Measurements from ENCODE around the gene GOLGA2.

Gene GOLGA2, protein sequence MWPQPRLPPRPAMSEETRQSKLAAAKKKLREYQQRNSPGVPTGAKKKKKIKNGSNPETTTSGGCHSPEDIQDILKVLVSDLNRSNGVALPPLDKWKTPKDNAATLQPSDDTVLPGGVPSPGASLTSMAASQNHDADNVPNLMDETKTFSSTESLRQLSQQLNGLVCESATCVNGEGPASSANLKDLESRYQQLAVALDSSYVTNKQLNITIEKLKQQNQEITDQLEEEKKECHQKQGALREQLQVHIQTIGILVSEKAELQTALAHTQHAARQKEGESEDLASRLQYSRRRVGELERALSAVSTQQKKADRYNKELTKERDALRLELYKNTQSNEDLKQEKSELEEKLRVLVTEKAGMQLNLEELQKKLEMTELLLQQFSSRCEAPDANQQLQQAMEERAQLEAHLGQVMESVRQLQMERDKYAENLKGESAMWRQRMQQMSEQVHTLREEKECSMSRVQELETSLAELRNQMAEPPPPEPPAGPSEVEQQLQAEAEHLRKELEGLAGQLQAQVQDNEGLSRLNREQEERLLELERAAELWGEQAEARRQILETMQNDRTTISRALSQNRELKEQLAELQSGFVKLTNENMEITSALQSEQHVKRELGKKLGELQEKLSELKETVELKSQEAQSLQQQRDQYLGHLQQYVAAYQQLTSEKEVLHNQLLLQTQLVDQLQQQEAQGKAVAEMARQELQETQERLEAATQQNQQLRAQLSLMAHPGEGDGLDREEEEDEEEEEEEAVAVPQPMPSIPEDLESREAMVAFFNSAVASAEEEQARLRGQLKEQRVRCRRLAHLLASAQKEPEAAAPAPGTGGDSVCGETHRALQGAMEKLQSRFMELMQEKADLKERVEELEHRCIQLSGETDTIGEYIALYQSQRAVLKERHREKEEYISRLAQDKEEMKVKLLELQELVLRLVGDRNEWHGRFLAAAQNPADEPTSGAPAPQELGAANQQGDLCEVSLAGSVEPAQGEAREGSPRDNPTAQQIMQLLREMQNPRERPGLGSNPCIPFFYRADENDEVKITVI

DNA sequence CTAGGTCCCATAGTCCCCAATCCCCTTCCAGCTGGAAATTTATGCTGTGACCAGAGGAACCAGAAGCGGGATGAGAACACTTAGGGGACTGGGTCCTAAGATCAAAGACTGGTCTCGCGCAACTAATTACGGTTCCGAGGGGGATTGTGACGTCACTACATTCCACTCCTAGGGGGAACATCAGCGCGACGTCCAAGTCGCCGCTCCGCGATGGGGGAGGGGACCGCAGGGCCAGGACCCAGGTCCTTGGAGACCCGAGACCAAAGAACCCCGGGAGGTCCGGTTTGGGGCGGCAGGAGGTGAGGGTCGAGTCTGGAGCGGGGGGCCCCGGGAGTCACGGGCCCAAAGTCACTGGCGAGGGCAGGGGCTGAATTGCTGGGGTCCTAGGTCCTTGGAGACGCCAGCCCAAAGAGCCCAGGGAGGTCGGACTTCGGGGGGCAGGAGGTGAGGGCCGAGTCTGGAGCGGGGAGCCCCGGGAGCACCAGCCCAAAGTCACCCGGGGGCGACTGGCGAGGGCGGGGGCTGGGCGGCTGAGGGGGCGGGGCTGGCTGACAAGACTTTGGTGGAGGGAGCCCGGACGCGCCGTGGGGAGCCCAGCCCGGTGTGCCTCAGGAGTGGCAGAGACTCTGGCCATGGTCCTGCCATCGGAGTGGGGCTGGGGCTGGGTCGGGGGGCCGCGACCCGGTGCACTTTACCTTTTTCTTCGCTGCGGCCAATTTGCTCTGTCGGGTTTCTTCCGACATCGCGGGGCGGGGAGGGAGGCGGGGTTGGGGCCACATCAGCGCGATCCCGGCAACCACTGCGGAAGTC lies at the start of gene GOLGA2:
TSS of gene GOLGA2 (minus strand) at position 810 of the 810 bp plus-strand sequence. CDS start at position 779, 31 bp downstream.
- no peak for TF ChIP-seq GATA3 (IDR thresholded peaks at IDR 0.05; ENCODE audit: low read depth, low read length)

DNA sequence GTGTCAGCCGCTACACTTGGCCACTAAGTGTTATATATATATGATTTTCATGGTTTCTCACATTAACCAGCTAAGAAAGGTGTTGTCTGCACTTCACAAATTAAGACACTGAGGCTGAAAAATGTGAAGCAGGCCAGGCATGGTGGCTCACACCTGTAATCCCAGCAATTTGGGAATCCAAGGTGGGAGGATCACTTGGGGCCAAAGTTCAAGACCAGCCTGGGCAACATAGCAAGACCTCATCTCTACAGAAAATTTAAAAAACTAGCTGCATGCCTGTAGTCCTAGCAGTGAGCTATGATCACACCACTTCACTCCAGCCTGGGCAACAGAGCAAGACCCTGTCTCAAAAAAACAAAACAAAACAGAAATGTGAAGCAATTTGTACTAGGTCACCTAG lies 48.6 kb upstream of the GOLGA2 start:
- TF ChIP-seq GATA3 (IDR thresholded peaks at IDR 0.05; ENCODE audit: low read depth, low read length), result no peak
- TF ChIP-seq GATA2 (IDR thresholded peaks at IDR 0.05; ENCODE audit: low read depth, low read length), result no peak

DNA sequence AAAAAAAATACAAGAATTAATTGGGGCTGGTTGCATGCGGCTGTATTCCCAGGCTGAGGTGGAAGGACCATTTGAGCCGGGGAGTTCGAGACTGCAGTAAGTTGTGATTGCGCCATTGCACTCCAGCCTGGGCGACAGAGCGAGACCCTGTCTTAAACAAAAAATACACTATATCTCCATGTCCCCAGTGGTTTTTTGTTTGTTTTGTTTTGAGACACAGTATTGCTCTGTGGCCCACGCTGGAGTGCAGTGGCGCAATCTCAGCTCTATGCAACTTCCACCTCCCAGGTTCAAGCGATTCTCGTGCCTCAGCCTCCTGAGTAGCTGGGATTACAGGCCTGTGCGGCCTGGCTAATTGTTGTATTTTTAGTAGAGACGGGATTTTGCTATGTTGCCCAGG lies 48.0 kb upstream of the GOLGA2 start:
- TF ChIP-seq GATA2 (IDR thresholded peaks at IDR 0.05; ENCODE audit: low read depth, low read length) (no peak), GATA3 (IDR thresholded peaks at IDR 0.05; ENCODE audit: low read depth, low read length) (no peak)

DNA sequence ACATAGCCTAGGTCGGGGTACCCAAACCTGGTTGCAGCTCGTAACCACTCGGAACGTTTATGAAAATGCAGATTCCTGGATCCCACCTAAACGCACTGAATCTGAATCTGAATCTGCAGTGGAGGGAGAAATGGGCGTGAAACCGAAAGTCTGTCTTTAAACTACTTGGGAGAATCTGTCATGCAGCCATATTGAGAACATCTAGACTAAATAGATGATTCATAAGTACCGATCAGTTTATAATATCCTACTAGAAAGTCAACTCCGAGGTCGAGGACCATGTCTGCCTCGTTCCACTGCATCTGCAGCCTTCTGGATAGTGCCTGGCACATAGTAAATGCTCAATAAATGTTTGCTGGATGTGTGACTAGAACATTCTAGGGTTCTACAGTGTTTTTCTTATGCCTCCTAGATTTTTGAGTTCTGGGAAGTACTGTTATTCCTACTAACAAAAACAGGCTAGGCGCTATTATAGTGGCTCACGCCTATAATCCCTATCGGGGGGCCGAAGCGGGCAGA lies 47.5 kb upstream of the GOLGA2 start:
- TF ChIP-seq GATA2 (IDR thresholded peaks at IDR 0.05; ENCODE audit: low read depth, low read length), result no peak
- no peak for TF ChIP-seq GATA3 (IDR thresholded peaks at IDR 0.05; ENCODE audit: low read depth, low read length)

DNA sequence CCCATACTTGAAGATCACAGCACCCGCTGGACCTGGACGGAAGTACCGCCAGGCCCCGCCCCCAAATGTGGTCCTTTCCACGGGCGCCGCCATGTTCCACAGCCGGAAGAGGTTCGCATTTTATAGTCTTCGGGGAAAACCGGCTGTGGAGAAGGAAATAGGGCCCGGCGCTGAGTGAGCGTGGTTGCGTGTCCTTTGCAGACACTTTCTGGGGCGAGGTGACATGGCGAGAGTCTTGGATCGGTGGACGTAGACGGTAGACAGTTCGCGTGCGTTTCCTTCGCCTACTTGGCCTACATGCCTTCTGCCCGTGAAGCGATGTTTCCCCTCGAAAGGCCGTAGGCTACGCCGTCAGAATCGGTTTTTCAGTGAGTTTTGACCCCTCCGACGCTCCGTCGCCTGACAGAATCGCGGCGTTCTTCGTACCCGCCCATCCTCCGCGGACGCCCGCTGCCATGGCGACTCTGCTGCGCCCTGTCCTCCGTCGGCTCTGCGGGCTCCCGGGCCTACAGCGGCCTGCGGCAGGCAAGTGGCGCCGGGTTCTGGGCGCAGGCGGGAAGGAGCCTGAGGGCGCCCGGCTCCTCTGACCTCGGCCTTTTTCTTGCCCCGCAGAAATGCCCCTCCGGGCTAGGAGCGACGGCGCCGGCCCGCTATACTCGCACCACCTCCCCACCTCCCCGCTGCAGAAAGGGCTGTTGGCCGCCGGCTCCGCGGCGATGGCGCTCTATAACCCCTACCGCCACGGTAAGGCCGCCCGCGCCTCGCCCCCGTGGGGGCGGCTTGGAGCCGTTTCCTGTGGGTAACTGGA lies 46.8 kb upstream of the GOLGA2 start, which contains the start of the genes COQ4 and TRUB2:
TSS of gene COQ4 (plus strand) at position 436 of the 808 bp plus-strand sequence. CDS start at position 456, 20 bp downstream.
TSS of gene TRUB2 (minus strand) at position 44 of the 808 bp plus-strand sequence. CDS start at position 5, 39 bp downstream.
- TF ChIP-seq GATA2 (IDR thresholded peaks at IDR 0.05; ENCODE audit: low read depth, low read length), result no peak
- no peak for TF ChIP-seq GATA3 (IDR thresholded peaks at IDR 0.05; ENCODE audit: low read depth, low read length)

DNA sequence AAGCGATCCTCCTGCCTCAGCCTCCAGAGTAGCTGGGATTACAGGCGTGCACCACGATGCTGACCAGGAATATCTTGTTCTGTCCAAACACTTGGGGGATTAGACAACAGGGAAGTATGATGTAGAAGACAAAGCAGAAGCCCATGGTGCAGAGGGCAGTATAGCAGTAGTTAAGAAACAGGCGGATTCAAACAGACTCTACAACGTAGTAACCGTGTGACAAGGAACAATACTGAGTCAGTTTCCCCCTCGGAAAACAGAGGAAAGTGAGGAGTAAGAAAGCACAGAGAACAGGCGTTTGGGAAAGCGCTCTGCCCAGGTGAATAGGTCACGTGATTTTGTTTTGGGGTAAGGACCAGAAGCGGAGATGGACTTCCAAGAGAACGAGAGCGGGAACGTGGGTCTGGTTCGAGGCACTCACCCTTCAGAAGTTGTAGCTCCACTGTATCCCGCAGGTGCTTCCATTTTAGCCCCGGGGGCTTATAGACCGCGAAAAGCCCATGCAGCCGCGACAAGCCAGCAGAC lies 46.1 kb upstream of the GOLGA2 start:
- TF ChIP-seq GATA2 (IDR thresholded peaks at IDR 0.05; ENCODE audit: low read depth, low read length), result no peak
- no peak for TF ChIP-seq GATA3 (IDR thresholded peaks at IDR 0.05; ENCODE audit: low read depth, low read length)

DNA sequence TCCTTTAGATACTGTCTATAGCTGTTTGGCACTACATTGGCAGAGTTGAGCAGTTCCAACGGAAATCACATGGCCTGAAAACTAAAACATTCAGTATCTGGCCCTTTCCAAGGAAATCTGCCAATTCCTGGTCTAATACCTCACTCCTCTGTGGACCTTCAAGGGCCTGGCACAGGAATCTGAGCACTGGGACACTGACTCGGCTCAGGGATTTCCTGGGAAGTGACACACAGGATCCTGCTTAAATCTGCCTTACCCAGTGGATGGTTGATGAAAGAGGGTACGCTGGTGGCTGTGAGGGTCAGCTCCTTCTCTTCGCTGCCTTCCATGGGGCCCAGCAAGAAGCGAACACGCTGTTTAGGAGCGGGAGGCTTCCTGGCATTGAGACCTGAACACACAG lies 45.5 kb upstream of the GOLGA2 start:
- TF ChIP-seq GATA2 (IDR thresholded peaks at IDR 0.05; ENCODE audit: low read depth, low read length), result no peak
- TF ChIP-seq GATA3 (IDR thresholded peaks at IDR 0.05; ENCODE audit: low read depth, low read length), result no peak

DNA sequence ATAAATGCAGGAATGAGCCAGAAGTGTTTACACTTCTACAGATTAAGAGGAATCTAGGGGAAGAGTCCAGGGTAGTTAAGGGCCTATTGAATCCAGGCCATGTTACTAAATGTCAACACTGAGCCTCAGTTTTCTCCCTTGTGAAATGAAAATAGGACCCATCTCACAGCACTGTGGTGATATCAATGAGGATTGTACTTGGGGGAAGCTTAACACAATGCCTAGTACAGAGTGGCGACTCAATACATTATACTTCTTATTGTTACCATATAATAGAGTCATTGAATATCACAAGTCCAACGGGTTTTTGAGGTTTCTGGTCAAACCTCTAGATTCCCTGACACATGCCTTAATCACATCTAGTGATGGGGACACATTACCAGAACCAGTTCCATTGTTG lies 41.8 kb upstream of the GOLGA2 start:
- TF ChIP-seq GATA2 (IDR thresholded peaks at IDR 0.05; ENCODE audit: low read depth, low read length), result no peak
- TF ChIP-seq GATA3 (IDR thresholded peaks at IDR 0.05; ENCODE audit: low read depth, low read length), result no peak

DNA sequence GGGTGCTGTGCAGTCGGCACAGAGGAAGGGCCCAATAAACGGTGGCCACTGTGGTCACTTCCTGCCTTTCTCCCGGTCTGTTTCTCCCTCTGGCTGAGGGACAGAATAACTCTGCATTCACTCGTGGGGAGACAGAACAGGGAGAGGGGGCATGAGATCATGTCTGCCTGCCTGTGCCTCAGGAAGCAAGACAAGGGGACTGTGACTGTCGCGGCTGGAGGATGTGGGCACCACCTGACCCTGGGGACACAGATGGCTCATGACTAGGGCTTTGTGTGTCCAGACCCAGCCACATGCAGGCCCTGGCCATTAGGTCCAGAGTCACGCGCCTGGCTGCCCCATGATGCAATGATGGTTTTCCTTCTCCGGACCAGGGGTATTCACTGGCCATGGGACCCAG lies 40.6 kb upstream of the GOLGA2 start:
- TF ChIP-seq GATA2 (IDR thresholded peaks at IDR 0.05; ENCODE audit: low read depth, low read length) (no peak), GATA3 (IDR thresholded peaks at IDR 0.05; ENCODE audit: low read depth, low read length) (no peak)

DNA sequence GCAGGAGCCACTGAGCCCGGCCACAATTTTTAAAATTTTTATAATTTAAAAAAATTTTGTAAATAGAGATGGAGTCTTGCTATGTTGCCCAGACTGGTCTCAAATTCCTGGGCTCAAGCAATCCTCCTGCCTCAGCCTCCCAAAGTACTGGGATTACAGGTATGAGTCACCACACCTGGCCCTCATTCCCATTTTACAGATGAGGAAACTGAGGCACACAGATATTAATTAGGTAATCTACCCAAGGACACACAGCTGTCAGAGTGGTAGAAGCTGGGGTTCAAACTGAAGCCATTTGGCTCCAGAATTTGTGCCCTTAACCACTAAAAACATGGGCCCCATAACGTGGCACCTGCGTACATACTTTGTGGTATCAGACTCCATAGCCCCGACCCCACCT lies 38.9 kb upstream of the GOLGA2 start:
- no peak for TF ChIP-seq GATA2 (IDR thresholded peaks at IDR 0.05; ENCODE audit: low read depth, low read length)

DNA sequence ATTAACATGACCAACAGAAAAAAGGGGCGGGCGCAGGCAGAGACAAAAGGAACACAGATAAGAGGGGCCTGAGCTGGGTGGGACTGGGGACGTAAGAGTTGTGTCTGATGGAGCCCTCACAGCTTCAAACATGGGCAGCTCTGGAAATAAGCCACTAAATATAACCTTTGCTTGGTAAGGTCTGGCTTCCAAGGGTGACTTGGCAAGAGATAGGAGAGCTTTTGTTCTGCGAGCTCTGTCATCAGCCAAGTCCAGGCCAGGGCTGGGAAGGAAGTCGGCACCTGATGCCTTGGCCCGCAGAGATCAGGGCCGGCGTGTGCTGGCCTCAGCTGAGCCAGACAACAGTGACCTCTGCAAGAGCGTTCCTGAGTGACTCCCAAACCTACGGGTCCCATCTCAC lies 34.7 kb upstream of the GOLGA2 start:
- TF ChIP-seq GATA2 (IDR thresholded peaks at IDR 0.05; ENCODE audit: low read depth, low read length) (no peak), GATA3 (IDR thresholded peaks at IDR 0.05; ENCODE audit: low read depth, low read length) (no peak)

DNA sequence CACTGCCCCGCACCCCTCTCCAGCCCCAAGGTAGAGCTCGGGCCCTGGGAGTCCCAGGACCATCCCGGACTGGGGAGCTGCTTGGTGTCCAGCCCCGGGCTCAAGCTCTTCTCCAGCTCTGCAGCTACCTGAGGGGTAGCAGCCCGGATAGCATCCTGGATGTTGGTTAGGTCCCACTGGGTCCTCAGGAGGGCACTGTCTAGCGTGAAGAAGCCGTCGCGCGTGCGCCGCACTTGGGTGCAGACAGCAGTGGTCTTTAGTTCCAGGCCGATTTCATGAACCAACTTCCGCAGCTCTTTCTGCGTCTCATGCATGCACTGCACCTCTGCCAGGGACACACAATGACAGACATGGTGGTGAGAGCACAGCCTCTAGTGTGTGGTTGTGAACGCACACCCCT lies 33.7 kb upstream of the GOLGA2 start:
- TF ChIP-seq GATA3 (IDR thresholded peaks at IDR 0.05; ENCODE audit: low read depth, low read length) (no peak), GATA2 (IDR thresholded peaks at IDR 0.05; ENCODE audit: low read depth, low read length) (no peak)

DNA sequence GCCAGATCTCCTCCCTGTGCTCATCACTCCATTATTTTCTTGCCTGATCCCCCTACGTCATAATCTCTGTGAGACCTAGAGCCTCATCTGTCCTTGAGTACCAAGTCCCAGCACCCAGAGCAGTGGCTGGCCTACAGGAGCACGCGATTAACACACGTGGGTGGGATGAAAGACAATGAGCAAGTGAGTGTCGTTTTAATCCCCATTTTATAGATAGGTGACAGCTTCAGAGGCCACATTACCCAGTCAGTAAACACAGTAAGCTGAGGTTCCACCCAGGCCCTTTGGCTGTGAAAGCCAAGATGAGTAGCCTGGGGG lies 29.1 kb upstream of the GOLGA2 start:
- TF ChIP-seq GATA3 (IDR thresholded peaks at IDR 0.05; ENCODE audit: low read depth, low read length) (no peak), GATA2 (IDR thresholded peaks at IDR 0.05; ENCODE audit: low read depth, low read length) (no peak)
